Stimulated activated effector memory CD8-positive, alpha-beta T cell treated with anti-CD3 and anti-CD28 coated beads, Interleukin-12 subunit alpha, Interleukin-12 subunit beta, amount 100 ng/mL, for 72 hours (primary cell): ENCODE data around the gene CLDN3.
"Not testable (repeated sequence)": the region's sequence is repeated elsewhere in the genome, so short reads cannot be mapped to it uniquely, and the experiment has no call there.

ENCODE experiments used
- ATAC-seq: fragments of 150-1000 bp; cut with Tn5 transposase; 2 replicates; pipeline ENCODE4 v1.10.0; 2021
- DNase-seq, 2 donors: peaks; one replicate each; pipeline ENCODE4 v3.0.0; 2021 to 2022; ENCODE audit warnings: low spot score in 2 of 2
- H3K27ac Mint-ChIP-seq: one replicate; pipeline ENCODE4 v1.8.0; 2022; ENCODE audit warnings: mild to moderate bottlenecking, mixed read lengths
- H3K36me3 Mint-ChIP-seq: one replicate; pipeline ENCODE4 v1.8.0; 2022; ENCODE audit warnings: mild to moderate bottlenecking, mixed read lengths
- H3K4me1 Mint-ChIP-seq: one replicate; pipeline ENCODE4 v1.8.0; 2022; ENCODE audit warnings: mixed read lengths
- H3K4me3 Mint-ChIP-seq: one replicate; pipeline ENCODE4 v1.8.0; 2022; ENCODE audit warnings: mild to moderate bottlenecking, mixed read lengths
- H3K9me3 Mint-ChIP-seq: one replicate; pipeline ENCODE4 v1.8.0; 2022; ENCODE audit warnings: mixed read lengths

CLDN3 gene, protein sequence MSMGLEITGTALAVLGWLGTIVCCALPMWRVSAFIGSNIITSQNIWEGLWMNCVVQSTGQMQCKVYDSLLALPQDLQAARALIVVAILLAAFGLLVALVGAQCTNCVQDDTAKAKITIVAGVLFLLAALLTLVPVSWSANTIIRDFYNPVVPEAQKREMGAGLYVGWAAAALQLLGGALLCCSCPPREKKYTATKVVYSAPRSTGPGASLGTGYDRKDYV

DNA sequence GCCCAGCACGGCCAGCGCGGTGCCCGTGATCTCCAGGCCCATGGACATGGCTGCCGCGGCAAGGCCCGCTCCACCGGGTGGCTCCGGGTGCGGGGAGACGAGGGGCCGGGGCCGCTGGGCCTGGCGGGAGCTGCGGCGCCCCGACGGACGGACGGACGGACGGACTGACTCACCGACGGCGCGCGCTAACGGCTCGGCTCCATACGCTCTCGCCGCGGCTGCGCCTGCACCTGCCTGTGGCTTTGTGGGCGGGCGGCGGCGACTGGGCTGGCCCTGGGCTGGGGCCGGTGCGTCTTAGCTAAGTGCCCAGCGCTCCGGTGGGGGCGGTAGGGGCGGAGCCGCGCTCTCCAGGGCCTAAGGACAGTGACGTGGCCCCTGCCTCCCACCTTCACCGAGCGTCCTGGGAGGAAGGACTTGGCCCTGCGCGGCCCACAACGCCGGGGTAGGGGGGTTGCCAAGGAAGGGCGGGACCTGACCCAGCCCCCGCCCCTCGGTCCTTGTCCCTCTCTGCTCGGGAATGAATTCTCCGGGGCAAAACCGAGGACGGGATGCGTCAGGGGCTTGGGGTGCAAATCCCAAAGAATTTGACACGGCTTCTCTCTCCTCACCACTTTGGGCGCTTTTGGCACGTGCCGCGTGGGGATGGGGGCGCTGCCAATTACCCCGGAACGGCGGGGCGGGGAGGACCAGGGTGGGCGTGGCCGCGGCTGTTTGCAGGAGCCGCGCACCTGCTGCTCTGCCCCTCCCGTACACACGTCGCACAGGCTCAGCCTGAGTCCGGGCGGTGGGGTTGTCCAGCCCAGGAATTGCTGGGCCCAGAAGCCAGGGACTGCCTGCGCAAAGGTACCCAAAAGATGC, at the start of gene CLDN3:
Gene CLDN3, minus strand, starts transcription at position 269 of the 858 bp plus-strand sequence. Its CDS starts 221 bp downstream, at position 48.
- ATAC-seq: peak; percentile 46
- DNase-seq: no peak
- peak within 1 kb of the TSS; percentile 28 for H3K4me3 Mint-ChIP-seq
- peaks cover 4% of the 10 kb centered on the region for H3K36me3 Mint-ChIP-seq
- H3K4me1 Mint-ChIP-seq: no peaks in the 10 kb centered on the region
- no peak within 1 kb of the TSS for H3K27ac Mint-ChIP-seq
- H3K9me3 Mint-ChIP-seq: no peaks in the 10 kb centered on the region

DNA sequence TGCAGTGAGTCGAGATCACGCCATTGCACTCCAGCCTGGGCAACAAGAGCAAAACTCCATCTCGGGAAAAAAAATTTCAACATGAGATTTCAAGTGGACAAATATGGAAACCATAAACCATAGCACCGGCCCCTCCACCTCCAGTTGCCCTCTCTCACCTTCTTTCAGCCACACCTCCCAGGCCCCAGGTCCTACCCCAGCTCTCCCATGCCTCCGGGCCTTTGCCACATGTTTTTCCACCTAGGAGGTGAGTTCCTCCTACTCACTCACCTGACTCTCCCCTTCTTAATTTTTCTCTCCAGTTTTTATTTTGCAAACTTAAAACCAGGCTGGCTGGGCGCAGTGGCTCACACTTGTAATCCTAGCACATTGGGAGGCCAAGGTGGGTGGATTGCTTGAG, 47.1 kb upstream of the CLDN3 start:
- DNase-seq: no peak
- no peak for ATAC-seq
- H3K9me3 Mint-ChIP-seq: no peaks in the 10 kb centered on the region
- no peak overlapping the region for H3K4me3 Mint-ChIP-seq
- H3K27ac Mint-ChIP-seq: no peak overlapping the region
- no peaks in the 10 kb centered on the region for H3K36me3 Mint-ChIP-seq
- H3K4me1 Mint-ChIP-seq: no peaks in the 10 kb centered on the region

DNA sequence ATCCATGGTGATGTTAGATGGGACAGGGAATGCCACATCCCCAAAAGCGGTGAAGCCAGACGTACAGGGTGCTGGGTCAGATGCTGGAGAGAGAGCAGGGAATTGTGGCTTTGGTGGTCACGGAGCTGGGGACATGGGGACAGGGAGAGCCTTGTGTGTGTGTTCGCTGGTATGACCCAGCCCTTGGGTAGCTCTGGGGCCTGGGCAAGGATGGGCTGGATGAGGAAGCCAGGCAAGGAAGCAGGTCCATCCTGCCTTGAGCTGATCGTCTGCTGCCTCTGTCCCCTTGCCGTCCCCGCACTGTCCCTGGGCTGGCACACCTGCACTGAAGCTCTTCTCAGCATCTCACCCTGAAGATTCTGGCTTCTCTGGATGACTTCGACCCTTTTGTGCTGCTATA, 45.4 kb upstream of the CLDN3 start:
- no peak overlapping the region for H3K27ac Mint-ChIP-seq
- no peaks in the 10 kb centered on the region for H3K4me1 Mint-ChIP-seq
- DNase-seq: no peak
- H3K9me3 Mint-ChIP-seq: no peaks in the 10 kb centered on the region
- no peak overlapping the region for H3K4me3 Mint-ChIP-seq
- no peak for ATAC-seq
- H3K36me3 Mint-ChIP-seq: no peaks in the 10 kb centered on the region

DNA sequence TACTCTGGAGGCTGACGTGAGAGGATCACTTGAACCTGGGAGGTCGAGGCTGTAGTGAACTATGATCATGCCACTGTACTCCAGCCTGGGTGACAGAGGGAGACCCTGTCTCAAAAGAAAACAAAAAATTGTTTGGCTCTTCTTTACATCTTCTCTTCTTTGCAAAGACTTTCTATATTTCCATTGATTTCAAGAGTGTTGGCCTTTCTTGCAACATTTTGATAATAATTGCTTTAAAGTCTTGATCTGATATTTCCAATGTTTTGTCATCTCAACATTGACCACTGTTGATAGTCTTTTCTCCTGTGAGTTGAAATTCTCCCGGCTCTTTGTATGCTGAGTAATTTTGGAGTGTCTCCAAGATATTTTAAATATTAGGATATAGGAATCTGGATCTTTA, 42.9 kb upstream of the CLDN3 start:
- no peaks in the 10 kb centered on the region for H3K4me1 Mint-ChIP-seq
- DNase-seq (no peak), ATAC-seq (no peak)
- H3K36me3 Mint-ChIP-seq: no peaks in the 10 kb centered on the region
- H3K9me3 Mint-ChIP-seq: no peaks in the 10 kb centered on the region
- no peak overlapping the region for H3K27ac Mint-ChIP-seq
- H3K4me3 Mint-ChIP-seq: no peak overlapping the region

DNA sequence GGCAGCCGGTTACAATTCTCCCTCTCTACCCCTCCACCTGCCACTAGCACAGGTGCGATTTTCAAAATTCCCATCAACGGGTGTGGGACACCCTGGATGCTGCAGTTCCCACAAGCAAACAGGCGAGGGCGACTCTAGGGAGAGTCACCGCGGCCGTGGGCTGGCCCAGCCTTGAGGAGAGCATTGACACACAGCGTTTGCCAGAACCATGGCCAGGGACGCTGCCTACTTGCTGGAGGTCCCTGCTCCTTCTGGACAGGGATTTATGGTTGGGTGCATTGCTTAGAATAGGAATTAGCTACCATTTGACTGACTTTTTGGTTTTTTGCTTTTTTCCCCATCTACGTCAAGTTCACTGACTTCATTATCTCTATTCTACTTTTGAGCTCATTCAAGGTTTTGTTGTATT, 41.7 kb upstream of the CLDN3 start:
- H3K4me3 Mint-ChIP-seq: no peak overlapping the region
- no peaks in the 10 kb centered on the region for H3K9me3 Mint-ChIP-seq
- ATAC-seq: peak; percentile 85
- DNase-seq: peak; percentile 51 to 60
- H3K36me3 Mint-ChIP-seq: no peaks in the 10 kb centered on the region
- H3K27ac Mint-ChIP-seq: no peak overlapping the region
- H3K4me1 Mint-ChIP-seq: no peaks in the 10 kb centered on the region

DNA sequence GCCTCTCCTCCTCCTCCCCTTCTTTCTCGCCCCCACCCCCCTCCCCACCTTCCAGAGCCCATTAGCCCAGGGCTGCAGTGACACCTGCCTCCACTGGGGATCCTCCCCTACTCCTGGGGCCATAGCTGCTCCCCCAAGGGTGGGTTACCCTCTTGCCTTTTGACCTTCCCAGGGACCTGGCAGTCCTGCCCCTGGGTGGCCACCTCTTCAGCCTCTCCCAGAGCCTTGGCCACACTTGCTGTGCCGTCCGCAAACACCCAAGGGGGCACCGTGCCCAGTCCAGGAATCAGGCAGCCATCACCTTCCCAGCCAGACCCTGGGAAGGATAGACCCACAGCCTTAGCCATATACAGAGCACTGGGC, 40.9 kb upstream of the CLDN3 start:
- no peak overlapping the region for H3K4me3 Mint-ChIP-seq
- no peaks in the 10 kb centered on the region for H3K36me3 Mint-ChIP-seq
- H3K4me1 Mint-ChIP-seq: no peaks in the 10 kb centered on the region
- ATAC-seq (no peak), DNase-seq (no peak)
- H3K9me3 Mint-ChIP-seq: no peaks in the 10 kb centered on the region
- H3K27ac Mint-ChIP-seq: no peak overlapping the region

DNA sequence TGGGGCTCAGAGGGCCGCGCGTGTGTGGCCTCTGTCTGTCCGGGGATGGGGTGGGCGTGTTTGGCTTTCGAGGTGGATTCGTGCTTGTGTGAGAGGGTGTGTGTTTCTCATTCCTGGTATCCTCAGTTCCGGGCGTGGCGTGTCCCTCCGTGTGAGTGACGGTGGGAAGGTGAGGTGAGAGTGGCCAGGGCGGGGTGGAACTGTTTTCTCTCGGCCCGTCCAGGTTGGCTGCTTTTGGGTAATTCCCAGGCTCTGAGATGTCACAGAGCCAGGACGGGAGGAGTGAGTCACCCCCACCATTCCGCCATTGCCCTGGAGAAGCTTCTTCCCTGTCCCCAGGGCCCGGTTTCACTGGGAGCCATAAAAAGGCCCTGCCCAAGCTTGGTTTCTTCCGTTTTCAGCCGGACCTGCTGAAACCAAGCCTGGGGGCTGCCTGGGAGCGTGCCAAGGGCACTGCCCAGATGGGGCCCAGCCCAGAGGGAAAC, 39.4 kb upstream of the CLDN3 start:
- H3K4me3 Mint-ChIP-seq: no peak overlapping the region
- ATAC-seq (no peak), DNase-seq (no peak)
- no peak overlapping the region for H3K27ac Mint-ChIP-seq
- H3K36me3 Mint-ChIP-seq: no peaks in the 10 kb centered on the region
- H3K4me1 Mint-ChIP-seq: no peaks in the 10 kb centered on the region
- H3K9me3 Mint-ChIP-seq: no peaks in the 10 kb centered on the region

DNA sequence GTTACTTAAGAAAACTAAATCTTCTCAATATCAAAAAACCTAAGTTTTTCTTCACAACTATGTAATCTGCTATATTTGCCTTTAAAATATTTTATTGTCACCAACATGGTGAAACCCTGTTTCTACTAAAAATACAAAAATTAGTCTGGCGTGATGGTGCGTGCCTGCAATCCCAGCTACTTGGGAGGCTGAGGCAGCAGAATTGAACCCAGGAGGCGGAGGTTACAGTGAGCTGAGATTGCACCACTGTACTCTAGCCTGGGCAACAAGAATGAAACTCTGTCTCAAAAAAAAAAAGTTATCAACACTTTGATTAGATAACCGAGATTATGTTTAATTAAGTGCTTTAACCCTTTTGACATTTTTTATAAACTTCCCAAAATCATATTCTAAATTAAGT, 32.4 kb upstream of the CLDN3 start:
- H3K4me3 Mint-ChIP-seq: no peak overlapping the region
- ATAC-seq (no peak), DNase-seq (no peak)
- no peaks in the 10 kb centered on the region for H3K4me1 Mint-ChIP-seq
- H3K9me3 Mint-ChIP-seq: no peaks in the 10 kb centered on the region
- H3K27ac Mint-ChIP-seq: no peak overlapping the region
- no peaks in the 10 kb centered on the region for H3K36me3 Mint-ChIP-seq

DNA sequence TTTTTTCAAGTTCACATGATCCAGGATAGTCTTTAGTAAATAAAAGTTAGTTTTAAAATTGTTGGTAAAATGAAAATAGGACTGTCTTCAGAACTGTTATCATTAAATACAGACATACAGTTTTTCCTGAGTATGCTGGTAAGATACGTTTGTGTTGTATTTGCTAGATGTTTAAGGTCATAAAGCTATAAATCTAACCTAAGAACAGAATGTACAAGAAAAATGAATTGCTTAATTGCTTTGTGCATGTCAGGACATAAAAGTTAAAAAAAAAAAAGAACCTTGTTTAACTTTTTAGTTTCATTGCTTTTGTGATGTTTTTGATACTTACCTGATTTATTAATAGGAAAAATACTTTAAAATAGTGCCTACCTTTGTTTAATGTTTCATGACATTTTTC, 31.5 kb upstream of the CLDN3 start:
- ATAC-seq: no peak
- H3K4me3 Mint-ChIP-seq: no peak overlapping the region
- DNase-seq: no peak
- H3K4me1 Mint-ChIP-seq: no peaks in the 10 kb centered on the region
- H3K36me3 Mint-ChIP-seq: no peaks in the 10 kb centered on the region
- H3K9me3 Mint-ChIP-seq: no peaks in the 10 kb centered on the region
- no peak overlapping the region for H3K27ac Mint-ChIP-seq

DNA sequence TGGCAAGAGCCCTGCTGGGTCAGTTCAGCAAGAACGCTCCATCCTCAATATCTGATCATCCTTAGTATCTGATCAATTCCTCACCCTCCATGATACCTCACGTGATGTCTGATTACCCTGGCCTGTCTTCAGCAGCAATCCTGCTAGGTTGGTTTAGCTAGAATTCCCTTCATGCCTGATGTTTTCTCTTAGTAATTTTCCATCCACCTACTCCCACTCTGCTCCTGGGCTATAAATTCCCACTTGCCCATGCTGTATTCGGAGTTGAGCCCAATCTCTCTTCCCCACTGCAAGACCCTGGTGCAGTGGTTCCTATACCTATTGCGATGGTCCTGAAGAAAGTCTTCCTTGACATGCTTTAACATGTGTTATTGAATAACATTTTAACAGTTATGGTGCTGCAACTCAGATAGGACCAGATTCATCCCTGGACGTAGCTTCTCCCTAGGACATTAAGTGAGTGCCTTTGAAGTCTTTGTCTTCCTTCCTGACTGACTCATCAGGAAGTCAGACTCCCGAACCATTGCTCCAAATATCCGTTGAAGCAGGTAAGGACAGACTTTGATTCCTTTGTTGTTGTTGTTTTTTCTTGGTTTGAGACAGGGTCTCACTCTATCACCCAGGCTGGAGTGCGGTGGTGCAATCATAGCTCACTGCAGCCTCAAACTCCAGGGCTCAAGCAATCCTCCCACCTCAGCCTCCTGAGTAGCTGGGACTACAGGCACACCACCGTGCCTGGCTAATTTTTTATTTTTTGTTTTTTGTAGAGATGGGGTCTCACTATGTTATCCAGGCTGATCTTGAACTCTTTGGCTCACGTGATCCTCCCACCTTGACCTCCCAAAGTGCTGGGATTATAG, 29.4 kb upstream of the CLDN3 start:
- Mint-ChIP-seq H3K36me3 (no peaks in the 10 kb centered on the region), H3K9me3 (no peaks in the 10 kb centered on the region), H3K27ac (no peak overlapping the region), H3K4me3 (no peak overlapping the region), H3K4me1 (no peaks in the 10 kb centered on the region)
- ATAC-seq (no peak), DNase-seq (no peak)

DNA sequence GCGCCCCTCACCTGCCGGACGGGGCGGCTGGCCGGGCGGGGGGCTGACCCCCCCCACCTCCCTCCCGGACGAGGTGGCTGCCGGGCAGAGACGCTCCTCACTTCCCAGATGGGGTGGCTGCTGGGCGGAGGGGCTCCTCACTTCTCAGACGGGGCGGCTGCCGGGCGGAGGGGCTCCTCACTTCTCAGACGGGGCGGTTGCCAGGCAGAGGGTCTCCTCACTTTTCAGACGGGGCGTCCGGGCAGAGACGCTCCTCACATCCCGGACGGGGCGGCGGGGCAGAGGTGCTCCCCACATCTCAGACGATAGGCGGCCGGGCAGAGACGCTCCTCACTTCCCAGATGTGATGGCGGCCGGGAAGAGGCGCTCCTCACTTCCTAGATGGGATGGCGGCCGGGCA, 27.1 kb upstream of the CLDN3 start:
- not testable (repeated sequence) for H3K27ac Mint-ChIP-seq, H3K36me3 Mint-ChIP-seq, ATAC-seq, DNase-seq, H3K9me3 Mint-ChIP-seq, H3K4me1 Mint-ChIP-seq, H3K4me3 Mint-ChIP-seq

DNA sequence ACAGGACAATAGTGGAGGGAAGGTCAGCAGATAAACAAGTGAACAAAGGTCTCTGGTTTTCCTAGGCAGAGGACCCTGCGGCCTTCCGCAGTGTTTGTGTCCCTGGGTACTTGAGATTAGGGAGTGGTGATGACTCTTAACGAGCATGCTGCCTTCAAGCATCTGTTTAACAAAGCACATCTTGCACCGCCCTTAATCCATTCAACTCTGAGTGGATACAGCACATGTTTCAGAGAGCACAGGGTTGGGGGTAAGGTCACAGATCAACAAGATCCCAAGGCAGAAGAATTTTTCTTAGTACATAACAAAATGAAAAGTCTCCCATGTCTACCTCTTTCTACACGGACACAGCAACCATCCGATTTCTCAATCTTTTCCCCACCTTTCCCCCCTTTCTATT, 26.6 kb upstream of the CLDN3 start:
- H3K4me3 Mint-ChIP-seq, H3K4me1 Mint-ChIP-seq, DNase-seq, ATAC-seq, H3K36me3 Mint-ChIP-seq, H3K27ac Mint-ChIP-seq, H3K9me3 Mint-ChIP-seq: not testable (repeated sequence)

DNA sequence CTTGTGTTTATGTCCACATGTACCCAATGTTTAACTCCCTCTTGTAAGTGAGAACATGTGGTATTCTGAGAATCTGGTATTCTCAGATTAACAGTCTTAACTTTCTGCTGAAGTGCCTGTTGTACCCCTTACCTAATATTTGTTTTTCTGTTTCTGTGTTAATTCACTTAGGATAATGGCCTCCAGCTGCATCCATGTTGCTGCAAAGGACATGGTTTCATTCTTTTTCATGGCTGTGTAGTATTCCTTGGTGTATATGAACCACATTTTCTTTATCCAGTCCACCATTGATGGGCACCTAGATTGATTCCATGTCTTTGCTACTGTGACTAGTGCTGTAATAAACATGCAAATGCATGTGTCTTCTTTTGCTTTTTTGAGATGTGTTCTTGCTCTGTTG, 25.1 kb upstream of the CLDN3 start:
- not testable (repeated sequence) for ATAC-seq, H3K4me1 Mint-ChIP-seq, H3K4me3 Mint-ChIP-seq, H3K27ac Mint-ChIP-seq, H3K36me3 Mint-ChIP-seq, DNase-seq, H3K9me3 Mint-ChIP-seq

DNA sequence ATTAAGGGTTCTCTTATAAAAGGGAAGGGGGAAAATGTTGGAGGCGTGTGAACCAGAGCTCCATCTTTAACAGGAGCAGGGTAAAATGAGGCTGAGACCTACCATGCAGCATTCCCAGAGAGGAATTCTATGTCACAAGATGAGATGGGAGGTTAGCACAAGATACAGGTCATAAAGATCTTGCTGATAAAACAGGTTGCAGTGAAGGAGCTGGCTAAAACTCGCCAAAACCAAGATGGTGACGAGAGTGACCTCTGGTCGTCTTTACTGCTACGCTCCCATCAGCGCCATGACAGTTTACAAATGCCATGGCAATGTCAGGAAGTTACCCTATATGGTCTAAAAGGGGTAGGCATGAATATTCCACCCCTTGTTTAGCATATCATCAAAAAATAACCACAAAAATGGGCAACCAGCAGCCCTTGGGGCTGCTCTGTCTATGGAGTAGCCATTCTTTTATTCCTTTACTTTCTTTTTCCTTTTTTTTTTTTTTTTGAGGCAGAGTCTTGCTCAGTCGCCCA, 21.2 kb upstream of the CLDN3 start:
- not testable (repeated sequence) for H3K27ac Mint-ChIP-seq, H3K9me3 Mint-ChIP-seq, DNase-seq, H3K4me1 Mint-ChIP-seq, H3K36me3 Mint-ChIP-seq, H3K4me3 Mint-ChIP-seq, ATAC-seq

DNA sequence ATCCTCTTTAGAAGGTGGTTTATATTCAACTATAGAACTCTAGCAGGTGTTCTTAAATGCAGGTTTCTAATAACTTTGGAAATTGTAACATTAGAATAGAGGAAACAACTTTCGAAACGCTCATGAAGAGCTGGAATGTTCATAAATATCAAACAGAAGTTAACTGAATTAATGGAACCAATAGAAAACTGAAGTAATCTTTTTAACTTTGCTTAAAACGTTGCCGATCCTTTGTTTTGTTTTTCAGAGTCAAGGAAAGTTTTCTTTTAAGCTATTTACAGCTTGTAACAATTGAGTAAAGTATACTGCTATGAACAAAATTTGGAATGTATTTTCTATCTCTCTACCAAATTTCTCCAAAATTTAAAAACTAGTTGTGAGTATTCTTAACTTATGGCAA, 19.0 kb upstream of the CLDN3 start:
- no peak for ATAC-seq
- Mint-ChIP-seq H3K27ac (no peak overlapping the region), H3K4me1 (peaks cover 5% of the 10 kb centered on the region), H3K36me3 (no peaks in the 10 kb centered on the region), H3K9me3 (no peaks in the 10 kb centered on the region), H3K4me3 (no peak overlapping the region)
- DNase-seq: no peak
